ENCODE results near the gene OTOG. TPM values are rescaled to one million over a fixed set of nuclear protein-coding genes. Genes with fewer than 3 reads are reported as not detected.

Gene OTOG
- total and polyA plus RNA-seq, 2 donors (not counting 3 experiments of a cell fraction or from before 2014, with no cell fraction given): not detected

DNA sequence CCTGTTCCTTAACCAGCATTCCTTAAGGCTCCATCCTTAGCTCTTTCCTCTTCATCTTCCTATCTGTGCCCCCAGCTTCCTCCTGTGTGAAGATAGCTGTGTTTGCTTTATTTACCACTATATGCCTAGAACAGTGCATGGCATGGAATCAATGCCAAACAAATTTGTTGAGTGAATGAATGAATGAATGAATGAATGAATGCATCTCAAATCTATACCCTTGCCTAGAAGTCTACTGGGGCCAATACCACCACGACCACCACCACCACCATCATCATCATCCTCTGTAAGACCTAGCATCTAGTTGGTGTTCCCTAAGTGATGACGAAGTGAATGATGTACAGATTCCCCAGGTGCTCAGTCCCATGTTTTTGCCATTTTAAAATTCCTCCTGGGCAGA is 819 bp upstream of the OTOG start:
- no peak overlapping the region for H3K4me3 ChIP-seq (replicated peaks in 1 of 3; ENCODE audit: insufficient read depth in 1 of 3, low read depth in 1 of 3, low read length in 3 of 3)
- H2AFZ ChIP-seq (ENCODE audit: low read depth, low read length): no peak overlapping the region
- no peak overlapping the region for H3K9ac ChIP-seq (replicated peaks; ENCODE audit: extremely low read depth, insufficient read depth, low read length)
- DNase-seq (ENCODE audit: low read depth, low spot score) (no peak), FAIRE-seq (no peak)
- no peaks in the 10 kb centered on the region for H3K4me1 ChIP-seq (ENCODE audit: control insufficient read depth, extremely low read depth, insufficient read depth, low read length)
- intact Hi-C loops (cut with micrococcal nuclease): no loop called here
- BruUV-seq (replicated peaks): no TSS peak
- no peaks in the 10 kb centered on the region for H3K79me2 ChIP-seq (ENCODE audit: control insufficient read depth, insufficient read depth, low read length)
- H3K4me2 ChIP-seq (ENCODE audit: insufficient read depth, low read length): no peak overlapping the region
- CTCF ChIA-PET: interaction anchor here (1.1 to 1.9 kb wide), 2 partner anchors 18 to 162 kb away, joined by 3 to 7 read pairs; no protein-coding TSS in a partner anchor
- no peak overlapping the region for H3K27ac ChIP-seq (ENCODE audit: insufficient read depth, low read depth, low read length)
- no peaks in the 10 kb centered on the region for H3K9me3 ChIP-seq (replicated peaks; ENCODE audit: control insufficient read depth, insufficient read depth, low read length)
- POLR2A ChIA-PET: no interaction called here
- peaks cover 10 to 13% of the 10 kb centered on the region in 2 experiments for H3K27me3 ChIP-seq (ENCODE audit: control insufficient read depth in 2 of 2, insufficient read depth in 2 of 2, low read length in 2 of 2)
- dilution Hi-C loops (cut with MboI; ENCODE audit: extremely low pct_ligation_motif_present, low sequenced_read_pairs): no loop called here
- H3K9me1 ChIP-seq (replicated peaks; ENCODE audit: control insufficient read depth, extremely low read depth, insufficient read depth, low read length): no peaks in the 10 kb centered on the region
- TF ChIP-seq EZH2 (IDR thresholded peaks at IDR 0.05; ENCODE audit: borderline replicate concordance, low read depth, low read length, severe bottlenecking) (no peak), FOS (IDR thresholded peaks at IDR 0.05; ENCODE audit: borderline replicate concordance, insufficient read depth, low read length) (no peak), POLR2AphosphoS5 (IDR thresholded peaks at IDR 0.05; ENCODE audit: insufficient read depth, low read depth, low read length) (no peak), JUN (IDR thresholded peaks at IDR 0.05; ENCODE audit: borderline replicate concordance, insufficient read depth, insufficient read length, low read depth) (no peak), GATA2 (IDR thresholded peaks at IDR 0.05; ENCODE audit: insufficient read depth, insufficient read length, low read depth, low read length) (no peak)
- TF ChIP-seq, protein P1, sequence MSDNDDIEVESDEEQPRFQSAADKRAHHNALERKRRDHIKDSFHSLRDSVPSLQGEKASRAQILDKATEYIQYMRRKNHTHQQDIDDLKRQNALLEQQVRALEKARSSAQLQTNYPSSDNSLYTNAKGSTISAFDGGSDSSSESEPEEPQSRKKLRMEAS (IDR thresholded peaks at IDR 0.05; ENCODE audit: insufficient read depth, insufficient read length): no peak
- TF ChIP-seq, protein P2, sequence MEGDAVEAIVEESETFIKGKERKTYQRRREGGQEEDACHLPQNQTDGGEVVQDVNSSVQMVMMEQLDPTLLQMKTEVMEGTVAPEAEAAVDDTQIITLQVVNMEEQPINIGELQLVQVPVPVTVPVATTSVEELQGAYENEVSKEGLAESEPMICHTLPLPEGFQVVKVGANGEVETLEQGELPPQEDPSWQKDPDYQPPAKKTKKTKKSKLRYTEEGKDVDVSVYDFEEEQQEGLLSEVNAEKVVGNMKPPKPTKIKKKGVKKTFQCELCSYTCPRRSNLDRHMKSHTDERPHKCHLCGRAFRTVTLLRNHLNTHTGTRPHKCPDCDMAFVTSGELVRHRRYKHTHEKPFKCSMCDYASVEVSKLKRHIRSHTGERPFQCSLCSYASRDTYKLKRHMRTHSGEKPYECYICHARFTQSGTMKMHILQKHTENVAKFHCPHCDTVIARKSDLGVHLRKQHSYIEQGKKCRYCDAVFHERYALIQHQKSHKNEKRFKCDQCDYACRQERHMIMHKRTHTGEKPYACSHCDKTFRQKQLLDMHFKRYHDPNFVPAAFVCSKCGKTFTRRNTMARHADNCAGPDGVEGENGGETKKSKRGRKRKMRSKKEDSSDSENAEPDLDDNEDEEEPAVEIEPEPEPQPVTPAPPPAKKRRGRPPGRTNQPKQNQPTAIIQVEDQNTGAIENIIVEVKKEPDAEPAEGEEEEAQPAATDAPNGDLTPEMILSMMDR (IDR thresholded peaks at IDR 0.05; ENCODE audit: extremely low read depth in 1 of 2, insufficient read depth in 1 of 2, low read depth in 1 of 2, low read length in 2 of 2): no peak
- H3K36me3 ChIP-seq (ENCODE audit: control insufficient read depth in 2 of 2, extremely low read depth in 1 of 2, insufficient read depth in 2 of 2, low read length in 2 of 2): no peaks in the 10 kb centered on the region
- no peaks in the 10 kb centered on the region for H4K20me1 ChIP-seq (replicated peaks; ENCODE audit: control insufficient read depth, extremely low read depth, insufficient read depth, low read length)

All from endothelial cell of umbilical vein (primary cell).